ENCODE results near the gene ABCF3. TPM values are rescaled to one million over a fixed set of nuclear protein-coding genes. Genes with fewer than 3 reads are reported as not detected.
A peak's percentile ranks its signal among the peaks of the same experiment; 100 is the strongest.

Gene ABCF3
- total RNA-seq (65.6 and 68.8 TPM in 2 replicates), polyA plus RNA-seq (73.4 and 93.9 TPM in 2 replicates), polyA minus RNA-seq (122 and 126 TPM in 2 replicates), Bru-seq, nascent RNA (percentile 71 among the genes with signal in this experiment), BruChase-seq, experiment 1, labeled RNA remaining after a 6-hour chase (percentile 92 among the genes with signal in this experiment), BruChase-seq, experiment 2, labeled RNA remaining after a 2-hour chase (percentile 89 among the genes with signal in this experiment)
- polyA plus RNA-seq (2011; cell fraction: cytosol; rRNA removed) = 45.0 and 49.5 TPM in 2 replicates
- 207 and 224 TPM in 2 replicates for polyA plus RNA-seq (2011; cell fraction: nucleus; rRNA removed)
- 34.2 and 44.9 TPM in 2 replicates for polyA plus RNA-seq (2012)
- polyA minus RNA-seq (2011; cell fraction: cytosol; rRNA and poly(A)+ RNA removed) = 69.3 TPM
- polyA minus RNA-seq (2011; cell fraction: nucleus; rRNA and poly(A)+ RNA removed) = 68.6 and 77.4 TPM in 2 replicates
- long read RNA-seq, transcript ABCF3-203 (21 exons, 2,624 nt) = major isoform, 79 of 114 reads
- long read RNA-seq, partial matches to known transcripts = 8 of 114 reads
- long read RNA-seq, other reads (novel, unspliced or antisense) = 26 of 114 reads

DNA sequence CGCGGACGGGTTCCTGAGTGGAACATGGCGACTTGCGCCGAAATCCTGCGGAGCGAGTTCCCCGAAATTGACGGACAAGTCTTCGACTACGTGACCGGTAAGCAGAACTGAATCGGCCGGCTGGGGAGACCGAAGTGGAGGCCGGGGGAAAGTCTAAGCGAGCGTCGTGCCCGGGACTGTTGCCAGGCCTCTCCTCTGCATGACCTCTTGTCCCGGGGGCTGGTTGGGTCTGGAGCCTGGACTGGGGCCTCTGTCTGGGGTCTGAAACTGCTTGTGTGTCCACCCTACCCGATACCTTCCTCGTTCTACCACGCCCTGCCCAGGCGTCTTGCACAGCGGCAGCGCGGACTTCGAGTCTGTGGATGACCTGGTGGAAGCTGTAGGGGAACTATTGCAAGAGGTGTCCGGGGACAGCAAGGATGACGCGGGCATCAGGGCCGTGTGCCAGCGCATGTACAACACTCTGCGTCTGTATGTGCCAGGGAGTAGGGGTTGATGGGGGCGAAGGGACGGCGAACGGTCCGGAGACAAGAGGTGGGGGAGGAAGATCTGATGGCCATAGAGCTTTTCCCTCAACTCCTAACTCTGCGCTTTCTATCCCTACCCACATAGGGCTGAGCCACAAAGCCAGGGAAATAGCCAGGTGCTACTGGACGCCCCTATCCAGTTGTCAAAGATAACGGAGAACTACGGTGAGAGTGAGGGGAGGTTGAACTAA lies at the start of gene ABCF3:
Gene ABCF3, plus strand, starts transcription at position 16 of the 718 bp plus-strand sequence. Its CDS starts 9 bp downstream, at position 25.
- H3K9ac ChIP-seq (replicated peaks; ENCODE audit: extremely low read depth, insufficient read depth, low read length) = peak within 1 kb of the TSS; percentile 48
- H3K27me3 ChIP-seq (ENCODE audit: control insufficient read depth in 2 of 2, insufficient read depth in 2 of 2, low read length in 2 of 2) = no peaks in the 10 kb centered on the region
- TF ChIP-seq, protein P1, sequence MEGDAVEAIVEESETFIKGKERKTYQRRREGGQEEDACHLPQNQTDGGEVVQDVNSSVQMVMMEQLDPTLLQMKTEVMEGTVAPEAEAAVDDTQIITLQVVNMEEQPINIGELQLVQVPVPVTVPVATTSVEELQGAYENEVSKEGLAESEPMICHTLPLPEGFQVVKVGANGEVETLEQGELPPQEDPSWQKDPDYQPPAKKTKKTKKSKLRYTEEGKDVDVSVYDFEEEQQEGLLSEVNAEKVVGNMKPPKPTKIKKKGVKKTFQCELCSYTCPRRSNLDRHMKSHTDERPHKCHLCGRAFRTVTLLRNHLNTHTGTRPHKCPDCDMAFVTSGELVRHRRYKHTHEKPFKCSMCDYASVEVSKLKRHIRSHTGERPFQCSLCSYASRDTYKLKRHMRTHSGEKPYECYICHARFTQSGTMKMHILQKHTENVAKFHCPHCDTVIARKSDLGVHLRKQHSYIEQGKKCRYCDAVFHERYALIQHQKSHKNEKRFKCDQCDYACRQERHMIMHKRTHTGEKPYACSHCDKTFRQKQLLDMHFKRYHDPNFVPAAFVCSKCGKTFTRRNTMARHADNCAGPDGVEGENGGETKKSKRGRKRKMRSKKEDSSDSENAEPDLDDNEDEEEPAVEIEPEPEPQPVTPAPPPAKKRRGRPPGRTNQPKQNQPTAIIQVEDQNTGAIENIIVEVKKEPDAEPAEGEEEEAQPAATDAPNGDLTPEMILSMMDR (IDR thresholded peaks at IDR 0.05; ENCODE audit: extremely low read depth in 1 of 2, insufficient read depth in 1 of 2, low read depth in 1 of 2, low read length in 2 of 2) = no peak
- TF ChIP-seq GATA2 (IDR thresholded peaks at IDR 0.05; ENCODE audit: insufficient read depth, insufficient read length, low read depth, low read length) = no peak
- no peak for TF ChIP-seq MYC (IDR thresholded peaks at IDR 0.05; ENCODE audit: low read depth, low read length)
- TF ChIP-seq FOS (IDR thresholded peaks at IDR 0.05; ENCODE audit: borderline replicate concordance, insufficient read depth, low read length) = no peak
- no peak for TF ChIP-seq POLR2A (IDR thresholded peaks at IDR 0.05; ENCODE audit: low read depth, low read length)
- H3K36me3 ChIP-seq (ENCODE audit: control insufficient read depth in 2 of 2, extremely low read depth in 1 of 2, insufficient read depth in 2 of 2, low read length in 2 of 2) = peaks cover 18 to 49% of the 10 kb centered on the region in 2 experiments
- BruUV-seq (replicated peaks) = no TSS peak
- ChIA-PET CTCF (interaction anchor here (0.6 to 3.7 kb wide), 8 partner anchors 9 to 291 kb away, joined by 3 to 25 read pairs (median 7); partner anchors contain the start of genes DVL3 and EEF1AKMT4), POLR2A (interaction anchor here (1.0 to 1.2 kb wide), 3 partner anchors 10 to 13 kb away, joined by 3 to 5 read pairs (median 5); no protein-coding TSS in a partner anchor)
- H3K4me2 ChIP-seq (ENCODE audit: insufficient read depth, low read length) = peak within 1 kb of the TSS; percentile 37
- H2AFZ ChIP-seq (ENCODE audit: low read depth, low read length) = peak within 1 kb of the TSS; percentile 15
- peak within 1 kb of the TSS; percentile 64 for H3K27ac ChIP-seq (ENCODE audit: insufficient read depth, low read depth, low read length)
- peaks cover 14% of the 10 kb centered on the region for H3K4me1 ChIP-seq (ENCODE audit: control insufficient read depth, extremely low read depth, insufficient read depth, low read length)
- dilution Hi-C loops (cut with MboI; ENCODE audit: extremely low pct_ligation_motif_present, low sequenced_read_pairs) (no loop called here), intact Hi-C loops (cut with micrococcal nuclease) (loop anchor here (1.0 to 5.0 kb wide), 4 partner anchors 41 to 292 kb away; partner anchors contain the start of genes EIF2B5 and VWA5B2)
- peaks cover 25% of the 10 kb centered on the region for H3K79me2 ChIP-seq (ENCODE audit: control insufficient read depth, insufficient read depth, low read length)
- peak within 1 kb of the TSS; percentile 5 to 92 (median 54) for H3K4me3 ChIP-seq (replicated peaks in 1 of 3; ENCODE audit: insufficient read depth in 1 of 3, low read depth in 1 of 3, low read length in 3 of 3)
- FAIRE-seq (no peak), DNase-seq (ENCODE audit: low read depth, low spot score) (no peak)
- no peaks in the 10 kb centered on the region for H3K9me3 ChIP-seq (replicated peaks; ENCODE audit: control insufficient read depth, insufficient read depth, low read length)
- H4K20me1 ChIP-seq (replicated peaks; ENCODE audit: control insufficient read depth, extremely low read depth, insufficient read depth, low read length) = no peaks in the 10 kb centered on the region
- H3K9me1 ChIP-seq (replicated peaks; ENCODE audit: control insufficient read depth, extremely low read depth, insufficient read depth, low read length) = no peaks in the 10 kb centered on the region
